ENCODE results near the gene LCA5. TPM values are rescaled to one million over a fixed set of nuclear protein-coding genes. Genes with fewer than 3 reads are reported as not detected.

Gene LCA5
- polyA plus RNA-seq, 2 donors: 0.73 to 0.94 TPM

DNA sequence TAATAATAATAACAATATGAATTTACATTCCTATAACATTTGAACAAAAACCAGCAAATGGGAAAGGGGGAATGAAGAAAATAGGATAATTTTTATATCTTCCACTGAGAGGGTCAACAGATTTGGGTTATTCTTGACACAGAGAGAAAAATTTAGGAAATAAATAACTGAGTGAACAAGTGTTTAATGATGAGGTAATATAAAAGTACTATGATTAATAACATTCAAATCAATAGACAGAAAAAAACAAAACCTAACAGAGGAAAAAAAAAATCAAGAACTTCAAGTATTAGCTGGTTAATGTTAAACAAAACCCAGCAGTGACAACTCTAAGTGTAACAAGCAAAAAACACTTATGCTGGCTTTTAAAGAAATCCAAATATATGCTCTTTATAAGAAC lies 66.5 kb downstream of the LCA5 start:
- Histone ChIP-seq H3K36me3 (ENCODE audit: control insufficient read depth in 2 of 2, insufficient read depth in 2 of 2, low read length in 1 of 2) (no peaks in the 10 kb centered on the region), H3K27ac (ENCODE audit: low read depth in 2 of 2, low read length in 1 of 2) (no peak overlapping the region), H3K4me1 (ENCODE audit: control insufficient read depth in 2 of 2, insufficient read depth in 2 of 2, low read length in 1 of 2) (no peaks in the 10 kb centered on the region), H3K4me3 (ENCODE audit: low read depth in 1 of 2, low read length in 2 of 2) (no peak overlapping the region), H3K9me3 (ENCODE audit: control insufficient read depth in 2 of 2, insufficient read depth in 1 of 2, low read depth in 1 of 2, low read length in 1 of 2) (no peaks in the 10 kb centered on the region), H3K27me3 (ENCODE audit: control insufficient read depth in 1 of 2, insufficient read depth in 2 of 2, low read length in 2 of 2) (no peaks in the 10 kb centered on the region)

- Histone ChIP-seq H3K4me3 (ENCODE audit: low read depth in 1 of 2, low read length in 2 of 2) (no peak overlapping the region), H3K36me3 (ENCODE audit: control insufficient read depth in 2 of 2, insufficient read depth in 2 of 2, low read length in 1 of 2) (no peaks in the 10 kb centered on the region), H3K27me3 (ENCODE audit: control insufficient read depth in 1 of 2, insufficient read depth in 2 of 2, low read length in 2 of 2) (no peaks in the 10 kb centered on the region), H3K9me3 (ENCODE audit: control insufficient read depth in 2 of 2, insufficient read depth in 1 of 2, low read depth in 1 of 2, low read length in 1 of 2) (no peaks in the 10 kb centered on the region), H3K27ac (ENCODE audit: low read depth in 2 of 2, low read length in 1 of 2) (no peak overlapping the region), H3K4me1 (ENCODE audit: control insufficient read depth in 2 of 2, insufficient read depth in 2 of 2, low read length in 1 of 2) (no peaks in the 10 kb centered on the region)
- WGBS, 2 donors: 72 to 74% methylated on average over 5 of the region's 5 CpGs
Observed at GRCh38 chr6:79469376-79470246, 67.6 kb downstream of the LCA5 start.

DNA sequence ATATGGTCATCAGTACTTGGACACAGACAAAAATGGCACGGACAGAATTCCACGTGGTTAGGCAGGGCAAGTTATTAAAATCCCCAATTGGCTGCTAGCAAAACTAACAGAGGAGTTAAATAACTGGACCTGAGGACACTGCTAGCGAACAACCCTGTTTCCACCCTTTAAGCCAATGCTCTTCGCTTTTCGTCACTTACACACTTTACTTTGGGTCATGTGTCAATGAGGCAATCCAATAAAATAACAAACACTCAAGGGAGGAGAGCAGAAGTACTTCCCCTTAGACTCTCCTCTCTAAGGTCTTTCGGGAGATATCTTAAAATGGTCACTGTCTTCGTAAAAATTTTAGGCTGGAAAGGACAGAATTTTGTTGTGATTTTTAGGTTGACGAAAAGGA lies 68.6 kb downstream of the LCA5 start:
- Histone ChIP-seq H3K4me1 (ENCODE audit: control insufficient read depth in 2 of 2, insufficient read depth in 2 of 2, low read length in 1 of 2) (no peaks in the 10 kb centered on the region), H3K27me3 (ENCODE audit: control insufficient read depth in 1 of 2, insufficient read depth in 2 of 2, low read length in 2 of 2) (no peaks in the 10 kb centered on the region), H3K27ac (ENCODE audit: low read depth in 2 of 2, low read length in 1 of 2) (no peak overlapping the region), H3K9me3 (ENCODE audit: control insufficient read depth in 2 of 2, insufficient read depth in 1 of 2, low read depth in 1 of 2, low read length in 1 of 2) (no peaks in the 10 kb centered on the region), H3K4me3 (ENCODE audit: low read depth in 1 of 2, low read length in 2 of 2) (no peak overlapping the region), H3K36me3 (ENCODE audit: control insufficient read depth in 2 of 2, insufficient read depth in 2 of 2, low read length in 1 of 2) (no peaks in the 10 kb centered on the region)
- 76 to 84% methylated on average over 8 of the region's 8 CpGs for WGBS, 2 donors

DNA sequence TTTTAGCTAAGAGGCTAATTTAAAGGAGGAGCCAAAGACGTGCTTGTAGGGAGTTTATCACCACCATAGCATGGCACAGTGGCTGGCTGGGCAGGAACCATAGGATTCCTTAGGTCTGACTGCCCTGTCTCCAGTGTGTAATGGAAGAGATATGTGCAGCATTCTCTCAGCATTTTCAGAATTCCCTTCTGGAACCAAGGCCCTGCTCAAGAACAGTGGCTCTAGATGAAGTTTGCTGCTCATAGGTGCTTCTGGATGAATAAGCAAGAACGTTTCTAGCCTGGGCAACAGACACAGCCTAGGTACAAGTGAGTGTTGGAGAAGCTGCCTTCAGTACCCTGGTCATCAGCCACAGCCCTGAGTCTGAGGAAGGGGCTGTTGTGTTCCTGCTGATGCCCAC lies 69.1 kb downstream of the LCA5 start:
- Histone ChIP-seq H3K4me3 (ENCODE audit: low read depth in 1 of 2, low read length in 2 of 2) (no peak overlapping the region), H3K27me3 (ENCODE audit: control insufficient read depth in 1 of 2, insufficient read depth in 2 of 2, low read length in 2 of 2) (no peaks in the 10 kb centered on the region), H3K4me1 (ENCODE audit: control insufficient read depth in 2 of 2, insufficient read depth in 2 of 2, low read length in 1 of 2) (no peaks in the 10 kb centered on the region), H3K27ac (ENCODE audit: low read depth in 2 of 2, low read length in 1 of 2) (no peak overlapping the region), H3K9me3 (ENCODE audit: control insufficient read depth in 2 of 2, insufficient read depth in 1 of 2, low read depth in 1 of 2, low read length in 1 of 2) (no peaks in the 10 kb centered on the region), H3K36me3 (ENCODE audit: control insufficient read depth in 2 of 2, insufficient read depth in 2 of 2, low read length in 1 of 2) (no peaks in the 10 kb centered on the region)
- WGBS, 2 donors: 34% methylated on average over 2 of the region's 2 CpGs

DNA sequence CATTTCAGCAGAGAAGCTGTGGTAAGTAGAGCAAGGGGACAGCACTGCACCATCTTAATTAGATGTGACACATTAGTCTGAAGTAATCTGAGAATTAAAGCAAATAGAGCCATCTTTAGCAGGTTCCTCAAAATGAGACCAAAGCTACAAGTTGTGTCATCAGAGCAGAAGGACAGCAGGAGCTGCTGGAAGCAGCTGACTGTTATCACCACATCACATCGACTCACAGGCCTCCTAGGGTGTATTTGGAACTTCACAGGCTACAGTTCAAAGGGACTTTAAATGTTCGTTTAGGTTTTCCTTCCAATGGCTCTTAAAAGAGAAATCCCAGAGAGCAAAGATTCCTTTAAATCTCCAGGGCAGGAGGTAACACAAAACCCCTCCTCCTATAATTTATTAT lies 69.5 kb downstream of the LCA5 start:
- Histone ChIP-seq H3K36me3 (ENCODE audit: control insufficient read depth in 2 of 2, insufficient read depth in 2 of 2, low read length in 1 of 2) (no peaks in the 10 kb centered on the region), H3K4me1 (ENCODE audit: control insufficient read depth in 2 of 2, insufficient read depth in 2 of 2, low read length in 1 of 2) (no peaks in the 10 kb centered on the region), H3K27me3 (ENCODE audit: control insufficient read depth in 1 of 2, insufficient read depth in 2 of 2, low read length in 2 of 2) (no peaks in the 10 kb centered on the region), H3K27ac (ENCODE audit: low read depth in 2 of 2, low read length in 1 of 2) (no peak overlapping the region), H3K4me3 (ENCODE audit: low read depth in 1 of 2, low read length in 2 of 2) (no peak overlapping the region), H3K9me3 (ENCODE audit: control insufficient read depth in 2 of 2, insufficient read depth in 1 of 2, low read depth in 1 of 2, low read length in 1 of 2) (no peaks in the 10 kb centered on the region)
- 17 to 18% methylated on average over 2 of the region's 2 CpGs for WGBS, 2 donors

DNA sequence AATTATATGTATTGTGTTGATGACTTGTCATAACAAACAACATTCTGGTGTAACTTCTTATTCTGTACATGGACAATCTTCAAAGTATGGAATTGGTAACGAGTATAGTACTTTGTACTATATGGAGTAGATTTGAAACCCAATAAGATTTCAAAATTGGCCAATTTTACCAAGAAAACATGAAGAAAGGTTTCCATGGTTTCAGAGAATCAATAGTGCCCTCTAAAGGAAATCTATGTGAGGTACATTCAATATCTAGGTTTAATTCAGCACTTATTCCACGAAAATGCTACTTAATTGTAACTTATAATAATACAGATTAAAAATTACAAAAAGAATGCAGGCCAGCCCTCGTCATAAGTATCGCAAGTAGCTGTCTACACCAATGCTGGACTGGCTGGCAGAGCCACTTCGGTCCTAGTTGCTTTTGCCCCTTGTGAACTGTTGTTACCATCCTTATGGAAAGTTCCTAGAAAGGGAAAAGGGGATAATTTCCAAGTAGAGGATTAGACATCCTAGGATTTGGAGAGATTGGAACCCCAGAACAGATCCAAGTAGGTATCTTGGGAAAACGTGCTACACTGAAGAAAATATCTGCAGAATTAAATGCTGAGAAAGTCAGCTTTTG lies 70.9 kb downstream of the LCA5 start:
- H3K36me3 ChIP-seq (ENCODE audit: control insufficient read depth in 2 of 2, insufficient read depth in 2 of 2, low read length in 1 of 2): no peaks in the 10 kb centered on the region
- no peaks in the 10 kb centered on the region for H3K4me1 ChIP-seq (ENCODE audit: control insufficient read depth in 2 of 2, insufficient read depth in 2 of 2, low read length in 1 of 2)
- no peaks in the 10 kb centered on the region for H3K9me3 ChIP-seq (ENCODE audit: control insufficient read depth in 2 of 2, insufficient read depth in 1 of 2, low read depth in 1 of 2, low read length in 1 of 2)
- WGBS, 2 donors: 15 to 18% methylated on average over 6 of the region's 6 CpGs
- no peak overlapping the region for H3K4me3 ChIP-seq (ENCODE audit: low read depth in 1 of 2, low read length in 2 of 2)
- H3K27me3 ChIP-seq (ENCODE audit: control insufficient read depth in 1 of 2, insufficient read depth in 2 of 2, low read length in 2 of 2): no peaks in the 10 kb centered on the region
- no peak overlapping the region for H3K27ac ChIP-seq (ENCODE audit: low read depth in 2 of 2, low read length in 1 of 2)

DNA sequence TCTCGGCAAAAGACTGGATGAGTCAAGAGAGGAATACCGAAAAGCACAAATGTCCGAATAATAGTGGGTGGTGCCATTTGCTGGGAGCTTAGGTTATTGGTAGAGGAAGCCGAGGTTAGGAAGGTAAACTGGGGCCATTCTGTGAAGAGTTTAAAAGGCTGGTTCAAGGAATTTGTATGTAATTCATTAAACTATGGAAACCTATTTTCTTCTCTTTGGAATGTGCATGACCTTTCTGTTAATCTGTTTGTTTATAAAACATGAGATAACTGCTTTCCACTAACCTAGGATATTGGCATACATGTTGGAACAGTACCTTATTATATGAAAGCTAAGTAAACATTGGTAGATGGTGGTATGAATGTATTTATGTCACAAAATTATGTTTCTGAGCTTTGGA lies 71.8 kb downstream of the LCA5 start:
- Histone ChIP-seq H3K27me3 (ENCODE audit: control insufficient read depth in 1 of 2, insufficient read depth in 2 of 2, low read length in 2 of 2) (no peaks in the 10 kb centered on the region), H3K4me3 (ENCODE audit: low read depth in 1 of 2, low read length in 2 of 2) (no peak overlapping the region), H3K9me3 (ENCODE audit: control insufficient read depth in 2 of 2, insufficient read depth in 1 of 2, low read depth in 1 of 2, low read length in 1 of 2) (no peaks in the 10 kb centered on the region), H3K36me3 (ENCODE audit: control insufficient read depth in 2 of 2, insufficient read depth in 2 of 2, low read length in 1 of 2) (no peaks in the 10 kb centered on the region), H3K27ac (ENCODE audit: low read depth in 2 of 2, low read length in 1 of 2) (no peak overlapping the region), H3K4me1 (ENCODE audit: control insufficient read depth in 2 of 2, insufficient read depth in 2 of 2, low read length in 1 of 2) (no peaks in the 10 kb centered on the region)
- 78 to 79% methylated on average over 4 of the region's 4 CpGs for WGBS, 2 donors

DNA sequence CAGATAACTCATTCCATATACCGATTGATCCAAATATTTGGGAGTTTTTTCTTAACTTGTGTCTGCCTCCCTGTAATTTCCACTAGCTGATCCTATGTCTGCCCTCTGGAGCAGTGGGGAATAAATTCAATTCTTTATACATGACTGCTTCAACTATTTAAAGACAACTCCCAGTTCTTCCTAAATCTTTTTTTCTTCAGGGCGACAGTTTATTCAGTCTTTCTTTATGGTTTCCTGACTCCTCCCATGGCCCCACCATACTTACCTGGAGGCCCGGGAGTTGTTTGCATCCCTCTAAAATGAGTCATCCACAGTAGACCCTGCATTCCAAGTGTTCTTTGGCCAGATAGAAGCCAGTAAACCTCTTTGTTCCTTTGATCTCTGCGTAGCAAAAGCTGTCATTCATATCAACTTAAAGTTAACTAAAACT lies 73.6 kb downstream of the LCA5 start:
- no peaks in the 10 kb centered on the region for H3K27me3 ChIP-seq (ENCODE audit: control insufficient read depth in 1 of 2, insufficient read depth in 2 of 2, low read length in 2 of 2)

GRCh38 chr6:79461205-79461604 lies 76.0 kb downstream of the LCA5 start:
- H3K9me3 ChIP-seq (ENCODE audit: control insufficient read depth in 2 of 2, insufficient read depth in 1 of 2, low read depth in 1 of 2, low read length in 1 of 2): no peaks in the 10 kb centered on the region
- H3K4me1 ChIP-seq (ENCODE audit: control insufficient read depth in 2 of 2, insufficient read depth in 2 of 2, low read length in 1 of 2): no peaks in the 10 kb centered on the region
- H3K4me3 ChIP-seq (ENCODE audit: low read depth in 1 of 2, low read length in 2 of 2): no peak overlapping the region
- H3K36me3 ChIP-seq (ENCODE audit: control insufficient read depth in 2 of 2, insufficient read depth in 2 of 2, low read length in 1 of 2): no peaks in the 10 kb centered on the region
- H3K27me3 ChIP-seq (ENCODE audit: control insufficient read depth in 1 of 2, insufficient read depth in 2 of 2, low read length in 2 of 2): no peaks in the 10 kb centered on the region
- H3K27ac ChIP-seq (ENCODE audit: low read depth in 2 of 2, low read length in 1 of 2): no peak overlapping the region
- WGBS, 2 donors: 70 to 83% methylated on average over 3 of the region's 3 CpGs

More for the DNA sequence above, 73.6 kb downstream of the LCA5 start:
- Histone ChIP-seq H3K4me3 (ENCODE audit: low read depth in 1 of 2, low read length in 2 of 2) (no peak overlapping the region), H3K4me1 (ENCODE audit: control insufficient read depth in 2 of 2, insufficient read depth in 2 of 2, low read length in 1 of 2) (no peaks in the 10 kb centered on the region), H3K9me3 (ENCODE audit: control insufficient read depth in 2 of 2, insufficient read depth in 1 of 2, low read depth in 1 of 2, low read length in 1 of 2) (no peaks in the 10 kb centered on the region), H3K27ac (ENCODE audit: low read depth in 2 of 2, low read length in 1 of 2) (no peak overlapping the region), H3K36me3 (ENCODE audit: control insufficient read depth in 2 of 2, insufficient read depth in 2 of 2, low read length in 1 of 2) (no peaks in the 10 kb centered on the region)
- WGBS, 2 donors: 50 to 60% methylated on average over 4 of the region's 4 CpGs

DNA sequence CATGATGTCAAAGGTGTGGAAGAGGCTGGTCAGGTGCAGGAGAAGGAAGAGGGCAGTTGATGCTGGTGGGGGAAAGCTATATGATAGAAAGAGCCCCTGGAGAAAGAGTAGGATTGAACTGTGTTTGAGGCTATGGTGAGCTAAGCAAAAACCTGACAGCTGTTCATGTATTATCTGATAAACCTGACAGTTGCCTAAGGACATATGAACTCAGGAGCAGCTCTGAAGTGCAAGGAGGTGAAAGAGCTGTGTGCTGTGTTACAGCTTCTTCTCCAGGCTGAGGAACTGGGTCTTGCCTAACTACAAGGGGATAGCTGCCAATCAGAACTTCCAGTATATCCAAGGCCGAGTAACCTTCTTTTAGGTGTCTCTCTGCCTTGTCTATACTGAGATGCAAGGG lies 81.8 kb downstream of the LCA5 start:
- H3K4me3 ChIP-seq (ENCODE audit: low read depth in 1 of 2, low read length in 2 of 2): no peak overlapping the region
- peaks cover 0 to 3% of the 10 kb centered on the region in 2 donors for H3K4me1 ChIP-seq (ENCODE audit: control insufficient read depth in 2 of 2, insufficient read depth in 2 of 2, low read length in 1 of 2)
- 55 to 68% methylated on average over 1 of the region's 1 CpG for WGBS, 2 donors
- peaks cover 0 to 3% of the 10 kb centered on the region in 2 donors for H3K9me3 ChIP-seq (ENCODE audit: control insufficient read depth in 2 of 2, insufficient read depth in 1 of 2, low read depth in 1 of 2, low read length in 1 of 2)
- no peak overlapping the region for H3K27ac ChIP-seq (ENCODE audit: low read depth in 2 of 2, low read length in 1 of 2)
- no peaks in the 10 kb centered on the region for H3K27me3 ChIP-seq (ENCODE audit: control insufficient read depth in 1 of 2, insufficient read depth in 2 of 2, low read length in 2 of 2)
- H3K36me3 ChIP-seq (ENCODE audit: control insufficient read depth in 2 of 2, insufficient read depth in 2 of 2, low read length in 1 of 2): no peaks in the 10 kb centered on the region
